Activated T-helper 17 cell treated with anti-CD3 and anti-CD28 coated beads, Interleukin-2, amount 50 U/mL, for 72 hours (primary cell): ENCODE data around the gene AMY2B. TPM values are rescaled to one million over a fixed set of nuclear protein-coding genes. Genes with fewer than 3 reads are reported as not detected.
"Not testable (repeated sequence)": the region's sequence is repeated elsewhere in the genome, so short reads cannot be mapped to it uniquely, and the experiment has no call there.

ENCODE experiments used
- ATAC-seq: fragments of 150-1000 bp; cut with Tn5 transposase; replicated peaks from 2 replicates; pipeline ENCODE4 v1.10.0; 2021; ENCODE audit warnings: mild to moderate bottlenecking, moderate library complexity
- H3K27ac Mint-ChIP-seq: one replicate; pipeline ENCODE4 v1.8.0; 2022; ENCODE audit warnings: mixed read lengths
- H3K27me3 Mint-ChIP-seq: one replicate; pipeline ENCODE4 v1.8.0; 2022; ENCODE audit warnings: mixed read lengths
- H3K36me3 Mint-ChIP-seq: one replicate; pipeline ENCODE4 v1.8.0; 2022; ENCODE audit warnings: low read depth, mild to moderate bottlenecking, mixed read lengths
- H3K4me1 Mint-ChIP-seq: one replicate; pipeline ENCODE4 v1.8.0; 2022; ENCODE audit warnings: mixed read lengths
- H3K4me3 Mint-ChIP-seq: one replicate; pipeline ENCODE4 v1.8.0; 2022; ENCODE audit warnings: mild to moderate bottlenecking, mixed read lengths
- H3K9me3 Mint-ChIP-seq: one replicate; pipeline ENCODE4 v1.8.0; 2022; ENCODE audit warnings: mixed read lengths
- total RNA-seq, 2 donors: library from RNA; stranded (reverse); gene quantifications; one replicate each; pipeline ENCODE4 v1.2.3, GENCODE V29; 2022

AMY2B gene
- 10 to 100 TPM in 1 of 2 donors, 1 to 10 TPM in 1; 6.3 to 14.6 TPM for total RNA-seq

- not testable (repeated sequence) for H3K27me3 Mint-ChIP-seq, H3K4me1 Mint-ChIP-seq, H3K4me3 Mint-ChIP-seq, H3K27ac Mint-ChIP-seq, H3K36me3 Mint-ChIP-seq, H3K9me3 Mint-ChIP-seq, ATAC-seq
These were observed at the start of gene AMY2B for GRCh38 chr1:103571289-103571688. Gene AMY2B, plus strand, starts transcription at chr1:103571589. Its CDS starts 14 bp downstream, at chr1:103571603.

GRCh38 chr1:103523346-103523745 is 48.0 kb upstream of the AMY2B start:
- Mint-ChIP-seq H3K4me3 (no peak overlapping the region), H3K4me1 (peaks cover 14% of the 10 kb centered on the region), H3K27ac (no peak overlapping the region), H3K36me3 (peaks cover 22% of the 10 kb centered on the region), H3K27me3 (no peaks in the 10 kb centered on the region), H3K9me3 (no peaks in the 10 kb centered on the region)
- ATAC-seq: no peak

DNA sequence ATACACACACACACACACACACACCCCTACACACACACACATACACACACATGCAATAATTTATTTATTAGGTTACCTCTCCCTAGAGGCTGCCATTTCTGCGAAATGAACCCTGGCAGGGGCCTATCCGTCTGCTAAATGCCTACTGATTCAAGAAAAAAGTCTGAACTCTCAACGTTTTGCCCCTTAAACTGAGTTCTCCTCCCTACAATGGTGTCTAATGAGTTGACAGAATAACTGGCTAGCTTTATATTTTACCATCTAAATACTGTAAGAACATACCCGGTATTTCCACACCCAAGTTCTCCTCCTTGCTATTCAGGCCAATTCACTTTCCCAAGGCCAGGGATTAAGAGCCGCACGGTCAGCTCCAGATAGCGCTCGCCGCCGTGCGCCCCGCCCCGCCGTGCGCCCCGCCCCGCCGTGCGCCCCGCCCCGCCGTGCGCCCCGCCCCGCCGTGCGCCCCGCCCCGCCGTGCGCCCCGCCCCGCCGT is 46.2 kb upstream of the AMY2B start:
- no peaks in the 10 kb centered on the region for H3K9me3 Mint-ChIP-seq
- peaks cover 31% of the 10 kb centered on the region for H3K4me1 Mint-ChIP-seq
- H3K4me3 Mint-ChIP-seq: peak overlapping the region; percentile 99
- peak overlapping the region; percentile 98 for H3K27ac Mint-ChIP-seq
- H3K36me3 Mint-ChIP-seq: peaks cover 38% of the 10 kb centered on the region
- peak; percentile 49 for ATAC-seq
- H3K27me3 Mint-ChIP-seq: no peaks in the 10 kb centered on the region

- Mint-ChIP-seq H3K27ac (peak within 1 kb of the TSS; percentile 98), H3K27me3 (no peaks in the 10 kb centered on the region), H3K36me3 (peaks cover 45% of the 10 kb centered on the region), H3K4me1 (peaks cover 38% of the 10 kb centered on the region), H3K9me3 (no peaks in the 10 kb centered on the region), H3K4me3 (peak within 1 kb of the TSS; percentile 99)
- ATAC-seq: peak; percentile 61
These were observed 45.5 kb upstream of the AMY2B start, which contains the start of gene RNPC3 for GRCh38 chr1:103525607-103526507. Gene RNPC3, plus strand, starts transcription at chr1:103525699. Its CDS starts 372 bp downstream, at chr1:103526071.

- peaks cover 59% of the 10 kb centered on the region for H3K36me3 Mint-ChIP-seq
- H3K27me3 Mint-ChIP-seq: no peaks in the 10 kb centered on the region
- peaks cover 52% of the 10 kb centered on the region for H3K4me1 Mint-ChIP-seq
- ATAC-seq: peak; percentile 10
- no peaks in the 10 kb centered on the region for H3K9me3 Mint-ChIP-seq
- H3K4me3 Mint-ChIP-seq: peak overlapping the region; percentile 99
- H3K27ac Mint-ChIP-seq: peak overlapping the region; percentile 98
These were observed 44.1 kb upstream of the AMY2B start for GRCh38 chr1:103527331-103527730.

GRCh38 chr1:103529746-103530145 is 41.6 kb upstream of the AMY2B start:
- H3K4me3 Mint-ChIP-seq: peak overlapping the region; percentile 99
- ATAC-seq: peak; percentile 90
- peaks cover 83% of the 10 kb centered on the region for H3K36me3 Mint-ChIP-seq

GRCh38 chr1:103538226-103538625 is 33.2 kb upstream of the AMY2B start:
- Mint-ChIP-seq H3K9me3 (no peaks in the 10 kb centered on the region), H3K4me3 (no peak overlapping the region), H3K36me3 (peaks cover 93% of the 10 kb centered on the region), H3K27me3 (no peaks in the 10 kb centered on the region), H3K27ac (no peak overlapping the region), H3K4me1 (peaks cover under 1% of the 10 kb centered on the region)
- no peak for ATAC-seq

More at GRCh38 chr1:103529746-103530145, 41.6 kb upstream of the AMY2B start:
- Mint-ChIP-seq H3K4me1 (peaks cover 62% of the 10 kb centered on the region), H3K27ac (peak overlapping the region; percentile 26), H3K9me3 (no peaks in the 10 kb centered on the region), H3K27me3 (no peaks in the 10 kb centered on the region)

DNA sequence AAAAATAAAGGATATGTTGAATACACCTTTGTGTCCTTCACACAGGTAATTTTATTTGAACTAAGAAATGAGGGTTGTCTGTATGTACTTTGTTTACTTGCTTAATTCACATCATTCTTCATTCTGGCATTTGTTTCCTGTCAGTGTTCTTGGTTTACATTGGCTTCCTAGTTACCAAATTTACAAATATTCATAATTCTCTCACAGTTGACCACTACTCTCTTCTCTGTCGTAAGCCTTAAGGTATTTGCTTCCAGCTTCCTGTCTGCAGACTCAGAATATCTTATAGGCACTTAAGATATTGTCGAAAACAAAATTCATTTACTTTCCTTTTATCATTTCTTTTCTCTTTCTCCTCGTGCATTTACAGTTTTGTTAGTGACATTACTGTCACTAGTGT is 30.0 kb upstream of the AMY2B start:
- Mint-ChIP-seq H3K27me3 (no peaks in the 10 kb centered on the region), H3K27ac (no peak overlapping the region), H3K4me1 (no peaks in the 10 kb centered on the region), H3K9me3 (no peaks in the 10 kb centered on the region), H3K4me3 (no peak overlapping the region), H3K36me3 (peaks cover 96% of the 10 kb centered on the region)
- ATAC-seq: no peak

GRCh38 chr1:103546496-103546895 is 24.9 kb upstream of the AMY2B start:
- Mint-ChIP-seq H3K4me1 (no peaks in the 10 kb centered on the region), H3K9me3 (no peaks in the 10 kb centered on the region), H3K27me3 (no peaks in the 10 kb centered on the region), H3K36me3 (peaks cover 97% of the 10 kb centered on the region), H3K4me3 (no peak overlapping the region), H3K27ac (no peak overlapping the region)
- no peak for ATAC-seq

DNA sequence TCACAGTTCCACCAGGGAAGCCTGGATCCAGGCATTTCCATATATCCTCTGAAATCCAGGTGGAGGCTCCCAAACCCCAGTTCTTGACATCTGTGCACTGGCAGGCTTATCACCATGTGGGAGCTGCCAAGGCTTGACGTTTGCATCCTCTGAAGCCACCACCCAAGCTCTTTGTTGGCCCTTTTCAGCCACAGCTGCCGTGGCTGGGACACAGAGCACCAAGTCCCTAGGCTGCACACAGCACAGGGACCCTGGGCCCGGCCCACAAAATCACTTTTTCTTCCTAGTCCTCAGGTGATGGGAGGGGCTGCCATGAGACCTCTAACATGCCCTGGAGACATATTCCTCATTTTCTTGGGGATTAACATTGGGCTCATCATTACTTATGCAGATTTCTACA is 23.5 kb upstream of the AMY2B start:
- no peaks in the 10 kb centered on the region for H3K9me3 Mint-ChIP-seq
- H3K27me3 Mint-ChIP-seq: no peaks in the 10 kb centered on the region
- H3K27ac Mint-ChIP-seq: no peak overlapping the region
- H3K36me3 Mint-ChIP-seq: peaks cover 99% of the 10 kb centered on the region
- no peaks in the 10 kb centered on the region for H3K4me1 Mint-ChIP-seq
- no peak for ATAC-seq
- H3K4me3 Mint-ChIP-seq: no peak overlapping the region

DNA sequence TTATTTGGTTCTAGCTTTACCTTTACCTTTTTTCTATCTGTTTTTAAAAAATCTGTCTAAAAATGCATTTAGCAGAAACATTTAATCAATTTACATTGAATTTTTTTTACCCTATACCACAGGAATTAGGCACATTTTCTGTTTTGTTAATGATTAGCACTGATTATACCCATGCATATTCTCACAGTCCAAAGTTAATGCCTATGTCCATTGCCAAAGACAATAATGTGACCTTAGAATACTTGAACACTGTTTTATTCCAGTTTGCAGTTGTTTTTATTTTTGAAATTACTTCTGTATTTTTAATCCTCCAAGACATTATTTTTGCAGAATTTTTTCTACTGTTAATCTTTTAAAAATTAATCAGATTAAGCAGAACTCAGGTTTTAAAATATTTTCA is 11.0 kb upstream of the AMY2B start:
- Mint-ChIP-seq H3K27ac (no peak overlapping the region), H3K27me3 (no peaks in the 10 kb centered on the region), H3K36me3 (peaks cover 28% of the 10 kb centered on the region), H3K4me1 (peaks cover 6% of the 10 kb centered on the region), H3K4me3 (no peak overlapping the region), H3K9me3 (no peaks in the 10 kb centered on the region)
- ATAC-seq: no peak

GRCh38 chr1:103561124-103561523 is 10.3 kb upstream of the AMY2B start:
- H3K4me3 Mint-ChIP-seq, H3K9me3 Mint-ChIP-seq, ATAC-seq, H3K27me3 Mint-ChIP-seq, H3K27ac Mint-ChIP-seq, H3K4me1 Mint-ChIP-seq: not testable (repeated sequence)
- H3K36me3 Mint-ChIP-seq: peaks cover 25% of the 10 kb centered on the region

DNA sequence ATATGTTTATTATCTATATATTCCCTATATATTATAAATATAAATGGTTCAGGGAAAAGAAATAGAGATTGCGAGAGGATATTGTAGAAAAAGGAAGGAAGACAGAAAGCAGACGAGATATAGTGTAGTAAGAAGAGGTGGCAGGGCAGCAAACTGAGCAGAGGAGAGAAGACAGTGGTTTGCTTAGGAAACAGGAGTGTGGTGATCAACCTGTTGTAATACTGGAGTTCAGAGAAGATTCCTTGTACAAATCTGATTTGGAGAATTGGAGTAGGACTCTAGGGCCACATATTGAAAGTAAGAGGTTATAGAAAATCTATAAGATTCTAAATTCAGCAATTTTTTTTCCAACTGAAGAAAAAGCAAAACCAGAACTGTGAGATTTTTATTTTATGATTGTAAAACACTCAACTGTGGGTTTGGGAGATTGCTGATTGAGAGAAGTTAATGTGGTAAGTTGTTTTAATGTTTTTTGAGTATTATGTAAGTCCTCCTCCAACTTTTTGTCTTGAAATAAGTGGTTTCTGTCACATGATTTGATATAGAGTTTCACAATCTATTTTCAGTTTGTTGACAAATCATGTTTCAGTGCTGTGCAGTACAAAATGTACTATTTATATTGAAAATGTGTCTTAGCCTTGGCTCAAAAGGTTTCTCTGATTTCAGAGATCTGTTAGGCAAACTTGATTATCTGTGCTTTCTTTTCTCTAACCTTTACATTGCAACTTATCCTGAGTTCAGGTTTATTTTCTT is 9.6 kb upstream of the AMY2B start:
- peak; percentile 19 for ATAC-seq
- Mint-ChIP-seq H3K9me3 (peaks cover 3% of the 10 kb centered on the region), H3K27me3 (no peaks in the 10 kb centered on the region), H3K4me3 (no peak overlapping the region), H3K36me3 (peaks cover 19% of the 10 kb centered on the region), H3K27ac (no peak overlapping the region), H3K4me1 (no peaks in the 10 kb centered on the region)

- H3K4me1 Mint-ChIP-seq: no peaks in the 10 kb centered on the region
- H3K27ac Mint-ChIP-seq: no peak overlapping the region
- no peaks in the 10 kb centered on the region for H3K27me3 Mint-ChIP-seq
These were observed 8.3 kb upstream of the AMY2B start for GRCh38 chr1:103563056-103563455.

More at GRCh38 chr1:103563056-103563455, 8.3 kb upstream of the AMY2B start:
- H3K9me3 Mint-ChIP-seq: peaks cover 3% of the 10 kb centered on the region
- peaks cover 7% of the 10 kb centered on the region for H3K36me3 Mint-ChIP-seq
- H3K4me3 Mint-ChIP-seq: no peak overlapping the region
- ATAC-seq: no peak
